Activated naive CD4-positive, alpha-beta T cell treated with anti-CD3 and anti-CD28 coated beads, Interleukin-2, amount 50 U/mL, for 24 hours (primary cell): ENCODE results near the gene STX4.

Experiments used
- H3K27ac Mint-ChIP-seq: one replicate; pipeline ENCODE4 v1.8.0; 2021; ENCODE audit warnings: mild to moderate bottlenecking, mixed read lengths
- H3K27me3 Mint-ChIP-seq: one replicate; pipeline ENCODE4 v1.8.0; 2021; ENCODE audit warnings: mixed read lengths
- H3K36me3 Mint-ChIP-seq: one replicate; pipeline ENCODE4 v1.8.0; 2021; ENCODE audit warnings: mixed read lengths
- H3K4me1 Mint-ChIP-seq: one replicate; pipeline ENCODE4 v1.8.0; 2021; ENCODE audit warnings: mixed read lengths
- H3K4me3 Mint-ChIP-seq: one replicate; pipeline ENCODE4 v1.8.0; 2021; ENCODE audit warnings: mild to moderate bottlenecking, mixed read lengths
- H3K9me3 Mint-ChIP-seq: one replicate; pipeline ENCODE4 v1.8.0; 2021; ENCODE audit warnings: mixed read lengths

The STX4 gene

GRCh38 chr16:31080756-31081419 lies 47.5 kb downstream of the STX4 start:
- Mint-ChIP-seq H3K4me3 (no peak overlapping the region), H3K27ac (no peak overlapping the region), H3K4me1 (peaks cover 23% of the 10 kb centered on the region), H3K36me3 (peaks cover 10% of the 10 kb centered on the region), H3K9me3 (no peaks in the 10 kb centered on the region), H3K27me3 (no peaks in the 10 kb centered on the region)

DNA sequence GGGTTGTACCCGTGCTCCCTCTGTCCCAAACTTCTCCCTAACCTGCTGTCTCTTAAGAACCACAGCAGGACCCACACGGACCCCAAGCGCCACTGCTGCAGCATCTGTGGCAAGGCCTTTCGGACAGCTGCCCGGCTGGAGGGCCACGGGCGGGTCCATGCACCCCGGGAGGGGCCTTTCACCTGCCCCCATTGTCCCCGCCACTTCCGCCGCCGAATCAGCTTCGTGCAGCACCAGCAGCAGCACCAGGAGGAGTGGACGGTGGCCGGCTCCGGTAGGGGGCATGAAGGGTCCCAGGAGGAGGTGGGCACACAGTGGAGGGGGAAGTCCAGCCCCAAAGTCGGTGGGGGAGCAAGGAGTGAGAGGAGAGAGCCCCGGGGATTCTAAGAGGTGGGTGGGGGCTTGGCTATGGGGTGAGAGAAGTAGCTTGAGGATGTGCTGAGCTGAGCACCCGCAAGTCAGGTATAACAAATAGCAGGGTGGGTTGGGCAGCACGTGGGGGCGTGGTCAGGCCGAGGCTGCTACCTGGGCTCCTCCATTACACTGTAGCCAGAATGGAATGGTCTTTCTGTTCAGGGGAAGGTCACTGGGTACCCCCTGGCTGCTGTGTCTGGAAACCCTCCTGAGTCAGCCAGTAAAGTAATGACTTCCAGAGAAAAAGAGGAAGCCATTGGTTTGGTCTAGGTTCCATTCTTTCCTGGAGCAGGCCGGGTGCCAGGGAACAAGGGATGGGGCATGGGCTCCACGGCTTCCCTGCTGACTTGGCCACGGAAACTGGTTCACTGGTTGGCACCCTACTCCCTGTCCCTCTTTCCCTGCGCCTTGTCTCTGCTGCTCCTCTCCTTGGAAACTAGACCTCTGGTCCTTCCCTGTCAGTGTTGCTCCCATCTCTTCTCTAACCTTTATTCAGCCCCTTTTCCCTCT lies 48.3 kb downstream of the STX4 start:
- no peak overlapping the region for H3K27ac Mint-ChIP-seq
- H3K4me3 Mint-ChIP-seq, result no peak overlapping the region
- peaks cover 18% of the 10 kb centered on the region for H3K4me1 Mint-ChIP-seq

GRCh38 chr16:31082368-31083045 lies 49.1 kb downstream of the STX4 start:
- peaks cover 7% of the 10 kb centered on the region for H3K36me3 Mint-ChIP-seq
- H3K4me3 Mint-ChIP-seq, result no peak overlapping the region
- peak overlapping the region; percentile 20 for H3K27ac Mint-ChIP-seq
- H3K27me3 Mint-ChIP-seq, result no peaks in the 10 kb centered on the region
- no peaks in the 10 kb centered on the region for H3K9me3 Mint-ChIP-seq
- H3K4me1 Mint-ChIP-seq, result peaks cover 18% of the 10 kb centered on the region

More for the DNA sequence above, 48.3 kb downstream of the STX4 start:
- H3K9me3 Mint-ChIP-seq, result no peaks in the 10 kb centered on the region
- H3K36me3 Mint-ChIP-seq, result peaks cover 7% of the 10 kb centered on the region
- no peaks in the 10 kb centered on the region for H3K27me3 Mint-ChIP-seq

DNA sequence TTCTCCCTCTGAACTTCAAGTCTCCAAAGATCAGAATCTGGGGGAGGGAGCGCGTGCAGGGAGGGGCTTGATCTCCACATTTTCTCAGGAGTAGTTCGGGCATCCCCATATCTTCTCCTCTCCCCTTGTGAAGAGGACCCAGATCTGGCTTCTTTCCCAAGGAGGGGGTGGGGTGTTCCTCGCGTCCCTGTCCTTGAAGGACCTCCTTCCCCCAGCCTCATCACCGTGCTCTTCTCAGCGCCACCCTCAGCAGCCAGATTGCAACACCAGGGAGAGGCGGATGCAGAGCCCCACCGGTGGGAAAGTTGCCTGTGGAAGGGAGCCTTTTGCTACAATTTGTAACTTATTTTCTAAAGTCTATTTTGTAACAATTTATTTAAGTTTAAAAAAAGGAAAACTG lies 49.7 kb downstream of the STX4 start:
- no peaks in the 10 kb centered on the region for H3K27me3 Mint-ChIP-seq
- H3K27ac Mint-ChIP-seq, result no peak overlapping the region
- H3K4me3 Mint-ChIP-seq, result no peak overlapping the region
- no peaks in the 10 kb centered on the region for H3K9me3 Mint-ChIP-seq
- peaks cover 3% of the 10 kb centered on the region for H3K36me3 Mint-ChIP-seq
- H3K4me1 Mint-ChIP-seq, result peaks cover 14% of the 10 kb centered on the region

- no peak overlapping the region for H3K27ac Mint-ChIP-seq
- no peaks in the 10 kb centered on the region for H3K9me3 Mint-ChIP-seq
- no peak overlapping the region for H3K4me3 Mint-ChIP-seq
- H3K36me3 Mint-ChIP-seq, result no peaks in the 10 kb centered on the region
- H3K4me1 Mint-ChIP-seq, result peaks cover 10% of the 10 kb centered on the region
- no peaks in the 10 kb centered on the region for H3K27me3 Mint-ChIP-seq
Observed at GRCh38 chr16:31083556-31083955, 50.2 kb downstream of the STX4 start.

- no peak overlapping the region for H3K4me3 Mint-ChIP-seq
- H3K4me1 Mint-ChIP-seq, result peaks cover 7% of the 10 kb centered on the region
- H3K9me3 Mint-ChIP-seq, result no peaks in the 10 kb centered on the region
- H3K27ac Mint-ChIP-seq, result no peak overlapping the region
- no peaks in the 10 kb centered on the region for H3K36me3 Mint-ChIP-seq
- no peaks in the 10 kb centered on the region for H3K27me3 Mint-ChIP-seq
Observed at GRCh38 chr16:31083981-31084380, 50.6 kb downstream of the STX4 start.

DNA sequence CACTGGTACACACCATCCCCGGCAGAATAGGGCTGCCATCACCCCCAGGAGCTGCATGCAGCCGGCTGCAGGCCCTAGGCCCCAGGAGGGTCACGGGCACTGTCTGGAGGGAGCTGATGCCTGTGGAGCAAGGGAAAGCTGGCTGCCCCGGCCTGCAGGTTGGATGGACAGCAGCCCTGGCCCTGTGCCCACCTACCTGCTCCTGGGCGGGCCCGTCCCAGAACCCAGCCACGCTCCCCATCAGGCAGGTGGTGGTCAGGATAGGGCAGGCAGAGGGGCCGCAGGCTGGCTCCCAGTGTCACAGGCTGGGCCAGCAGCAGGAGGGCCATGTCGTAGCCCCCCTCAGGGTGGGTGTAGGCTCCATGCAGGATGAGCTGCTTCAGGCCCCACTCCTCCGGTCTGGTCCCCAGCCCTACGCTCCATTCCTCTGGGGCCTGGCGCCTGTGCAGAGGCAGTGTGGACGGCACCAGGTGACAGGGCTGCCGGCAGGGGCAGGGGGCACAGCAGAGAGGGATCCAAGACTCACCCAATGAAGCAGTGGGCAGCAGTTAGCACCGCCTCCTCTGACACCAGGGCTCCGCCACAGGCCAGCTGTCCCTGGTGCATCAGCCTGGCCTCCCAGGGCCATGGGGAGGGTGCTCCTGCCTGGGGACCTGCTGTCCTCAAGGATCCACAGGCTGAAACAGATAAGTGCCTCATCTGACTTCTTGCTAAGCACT lies 51.4 kb downstream of the STX4 start:
- Mint-ChIP-seq H3K9me3 (no peaks in the 10 kb centered on the region), H3K4me1 (peaks cover 6% of the 10 kb centered on the region), H3K4me3 (no peak overlapping the region), H3K27ac (no peak overlapping the region), H3K36me3 (no peaks in the 10 kb centered on the region), H3K27me3 (no peaks in the 10 kb centered on the region)

GRCh38 chr16:31085411-31085810 lies 52.1 kb downstream of the STX4 start:
- Mint-ChIP-seq H3K27me3 (no peaks in the 10 kb centered on the region), H3K9me3 (no peaks in the 10 kb centered on the region), H3K4me1 (peaks cover 6% of the 10 kb centered on the region), H3K4me3 (no peak overlapping the region), H3K36me3 (no peaks in the 10 kb centered on the region), H3K27ac (peak overlapping the region; percentile 11)

- Mint-ChIP-seq H3K4me3 (no peak overlapping the region), H3K36me3 (no peaks in the 10 kb centered on the region), H3K27me3 (no peaks in the 10 kb centered on the region), H3K27ac (no peak overlapping the region), H3K4me1 (peaks cover 6% of the 10 kb centered on the region), H3K9me3 (no peaks in the 10 kb centered on the region)
Observed at GRCh38 chr16:31085873-31086628, 52.7 kb downstream of the STX4 start.

DNA sequence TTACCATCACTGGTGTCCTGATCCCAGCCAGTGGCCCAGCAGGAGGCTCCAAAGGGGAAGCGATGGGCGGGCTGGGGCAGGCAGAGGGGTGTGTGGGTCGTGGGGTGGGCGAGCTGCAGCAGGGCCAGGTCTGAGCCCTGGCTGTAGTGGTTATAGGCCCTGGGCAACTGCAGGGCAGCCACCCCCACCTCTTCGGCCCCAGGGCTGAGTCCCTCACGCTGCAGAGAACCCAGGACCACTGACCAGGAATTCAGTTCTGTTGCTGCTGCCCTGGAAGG lies 53.2 kb downstream of the STX4 start:
- no peaks in the 10 kb centered on the region for H3K36me3 Mint-ChIP-seq
- H3K9me3 Mint-ChIP-seq, result no peaks in the 10 kb centered on the region
- H3K27me3 Mint-ChIP-seq, result no peaks in the 10 kb centered on the region
- peaks cover 6% of the 10 kb centered on the region for H3K4me1 Mint-ChIP-seq
- no peak overlapping the region for H3K4me3 Mint-ChIP-seq
- no peak overlapping the region for H3K27ac Mint-ChIP-seq

DNA sequence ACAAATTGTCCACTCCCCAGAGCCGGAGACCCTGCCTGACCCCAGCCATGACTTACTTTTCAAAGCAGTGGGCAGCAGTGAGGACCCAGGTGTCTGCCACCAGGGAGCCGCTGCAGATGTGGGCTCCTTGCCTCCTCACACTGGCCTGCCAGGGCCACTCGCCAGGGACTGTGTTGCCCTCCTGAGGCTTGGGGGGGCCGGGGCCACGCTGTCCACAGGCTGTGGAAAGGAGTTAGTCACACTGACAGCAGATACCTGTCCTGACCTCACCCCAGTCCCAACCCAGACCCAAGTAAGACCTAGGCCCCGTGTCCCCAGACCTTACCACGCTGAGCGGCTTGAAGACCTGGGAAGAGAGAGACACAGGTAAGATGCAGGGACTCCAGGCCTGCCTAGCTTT lies 54.1 kb downstream of the STX4 start:
- H3K4me1 Mint-ChIP-seq, result peaks cover 1% of the 10 kb centered on the region
- no peaks in the 10 kb centered on the region for H3K27me3 Mint-ChIP-seq
- no peaks in the 10 kb centered on the region for H3K9me3 Mint-ChIP-seq
- H3K4me3 Mint-ChIP-seq, result no peak overlapping the region
- H3K27ac Mint-ChIP-seq, result no peak overlapping the region
- H3K36me3 Mint-ChIP-seq, result no peaks in the 10 kb centered on the region

GRCh38 chr16:31087971-31088370 lies 54.6 kb downstream of the STX4 start:
- Mint-ChIP-seq H3K27ac (no peak overlapping the region), H3K4me3 (no peak overlapping the region), H3K9me3 (no peaks in the 10 kb centered on the region), H3K27me3 (no peaks in the 10 kb centered on the region), H3K4me1 (no peaks in the 10 kb centered on the region), H3K36me3 (no peaks in the 10 kb centered on the region)

GRCh38 chr16:31088459-31089183 lies 55.3 kb downstream of the STX4 start, which contains the start of gene PRSS53:
Gene PRSS53 (minus strand): TSS chr16:31088943. CDS start chr16:31088809, 134 bp downstream.
- Mint-ChIP-seq H3K4me3 (no peak within 1 kb of the TSS), H3K27ac (no peak within 1 kb of the TSS), H3K9me3 (no peaks in the 10 kb centered on the region), H3K27me3 (no peaks in the 10 kb centered on the region), H3K4me1 (peaks cover 5% of the 10 kb centered on the region), H3K36me3 (no peaks in the 10 kb centered on the region)

DNA sequence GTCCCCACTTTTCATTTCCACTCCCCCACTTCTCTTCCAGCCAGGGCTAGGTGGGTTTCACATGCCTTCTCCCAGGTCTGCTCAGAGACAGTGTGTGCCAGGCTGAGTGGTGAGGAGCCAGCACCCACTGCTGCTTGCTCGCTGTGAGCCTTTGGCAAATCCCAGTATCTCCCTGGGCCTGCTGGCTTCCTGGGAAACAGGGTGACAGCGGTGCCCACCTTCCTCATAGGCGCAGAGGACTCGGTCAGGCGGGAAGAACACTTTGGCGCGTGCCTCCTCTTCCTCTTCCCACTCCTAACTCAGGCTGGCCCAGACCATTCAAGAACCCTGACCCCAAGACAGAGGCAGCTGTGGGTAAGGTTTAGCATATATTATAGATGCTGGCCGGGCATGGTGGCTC lies 55.8 kb downstream of the STX4 start:
- Mint-ChIP-seq H3K9me3 (no peaks in the 10 kb centered on the region), H3K4me3 (no peak overlapping the region), H3K27ac (no peak overlapping the region), H3K36me3 (no peaks in the 10 kb centered on the region), H3K27me3 (no peaks in the 10 kb centered on the region), H3K4me1 (peaks cover 9% of the 10 kb centered on the region)
